Natural killer cell (primary cell): ENCODE data around the gene CMTM2. TPM values are rescaled to one million over a fixed set of nuclear protein-coding genes. Genes with fewer than 3 reads are reported as not detected.

Source experiments
- ATAC-seq, 3 donors: fragments of 150-1000 bp in 2 of 3; fragments of 200-7000 bp in 1 of 3; cut with Tn5 transposase; 1 replicate in 1 of 3; 2 replicates in 2 of 3; pipeline ENCODE4 v1.10.0; 2021; ENCODE audit warnings: mild to moderate bottlenecking in 2 of 3, moderate library complexity in 2 of 3
- DNase-seq, 2 donors: peaks; one replicate each; pipeline versions ENCODE4 v3.0.0 to v3.0.0-alpha.2; 2013 to 2021; ENCODE audit warnings: mixed read lengths in 1 of 2
- H3K27ac ChIP-seq: one replicate; pipeline ENCODE4 v1.5.1; 2013; ENCODE audit warnings: mild to moderate bottlenecking, low read length
- H3K27me3 ChIP-seq: one replicate; pipeline ENCODE4 v1.6.1; 2013; ENCODE audit warnings: low read length; ENCODE audit not compliant: control insufficient read depth, insufficient read depth
- H3K36me3 ChIP-seq: one replicate; pipeline ENCODE4 v1.6.1; 2013; ENCODE audit warnings: low read length; ENCODE audit not compliant: control insufficient read depth, insufficient read depth
- H3K4me1 ChIP-seq: one replicate; pipeline ENCODE4 v1.6.1; 2013; ENCODE audit warnings: low read length; ENCODE audit not compliant: control insufficient read depth, insufficient read depth
- H3K4me3 ChIP-seq: one replicate; pipeline ENCODE4 v1.5.1; 2013; ENCODE audit warnings: low read length
- H3K9me3 ChIP-seq: one replicate; pipeline ENCODE4 v1.6.1; 2013; ENCODE audit warnings: low read length; ENCODE audit not compliant: control insufficient read depth, insufficient read depth
- H3K27ac Mint-ChIP-seq, 2 donors: one replicate each; pipeline ENCODE4 v1.8.0; 2022; ENCODE audit warnings: mild to moderate bottlenecking in 2 of 2, mixed read lengths in 2 of 2, moderate library complexity in 1 of 2
- H3K27me3 Mint-ChIP-seq, 2 donors: one replicate each; pipeline ENCODE4 v1.8.0; 2022; ENCODE audit warnings: low read depth in 2 of 2, mixed read lengths in 2 of 2
- H3K36me3 Mint-ChIP-seq: one replicate; pipeline ENCODE4 v1.8.0; 2022; ENCODE audit warnings: mixed read lengths
- H3K4me1 Mint-ChIP-seq, 2 donors: one replicate each; pipeline ENCODE4 v1.8.0; 2022; ENCODE audit warnings: mixed read lengths in 2 of 2
- H3K4me3 Mint-ChIP-seq: one replicate; pipeline ENCODE4 v1.8.0; 2022; ENCODE audit warnings: mild to moderate bottlenecking, moderate library complexity, mixed read lengths
- H3K9me3 Mint-ChIP-seq, 2 donors: one replicate each; pipeline ENCODE4 v1.8.0; 2022; ENCODE audit warnings: mixed read lengths in 2 of 2
- WGBS: methylation state at CpG from one replicate; pipeline ENCODE4 v1.1.7; 2013; ENCODE audit warnings: missing lambda C conversion rate; ENCODE audit not compliant: insufficient coverage; 5-methylcytosine and 5-hydroxymethylcytosine counted together
- intact Hi-C: fragments of 100-400 bp; cut with micrococcal nuclease; formaldehyde crosslinking; loops from one replicate; pipeline ENCODE4 v1.14.2; 2022
- total RNA-seq, 4 donors: library from RNA; stranded (reverse); fragments of 120-200 nt in 1 of 4; gene quantifications; one replicate each; pipeline versions ENCODE4 v1.2.3 to v1.2.4, GENCODE V29; 2013 to 2022
- TF ChIP-seq, protein P1 (sequence below): fragments of 200-600 bp; IDR thresholded peaks from one replicate; pipeline ENCODE4 v1.8.0; 2022; ENCODE audit warnings: antibody characterized with exemption

CMTM2 gene
- total RNA-seq, 3 donors from 2014 or later (not counting 1 experiment from before 2014, with no cell fraction given), result 0.61 to 1.6 (median 0.82) TPM

- Mint-ChIP-seq H3K27ac (no peak overlapping the region), H3K36me3 (no peaks in the 10 kb centered on the region), H3K4me3 (no peak overlapping the region), H3K27me3 (peaks cover 12 to 30% of the 10 kb centered on the region in 2 donors), H3K4me1 (peaks cover 9 to 14% of the 10 kb centered on the region in 2 donors), H3K9me3 (no peaks in the 10 kb centered on the region)
- no peak for DNase-seq
- 74% methylated on average over 3 of the region's 3 CpGs for WGBS
- Histone ChIP-seq H3K27me3 (peaks cover 14% of the 10 kb centered on the region), H3K27ac (no peak overlapping the region), H3K4me3 (no peak overlapping the region), H3K36me3 (no peaks in the 10 kb centered on the region), H3K4me1 (peaks cover 12% of the 10 kb centered on the region), H3K9me3 (no peaks in the 10 kb centered on the region)
- intact Hi-C loops, result no loop called here
- TF ChIP-seq, protein P1, sequence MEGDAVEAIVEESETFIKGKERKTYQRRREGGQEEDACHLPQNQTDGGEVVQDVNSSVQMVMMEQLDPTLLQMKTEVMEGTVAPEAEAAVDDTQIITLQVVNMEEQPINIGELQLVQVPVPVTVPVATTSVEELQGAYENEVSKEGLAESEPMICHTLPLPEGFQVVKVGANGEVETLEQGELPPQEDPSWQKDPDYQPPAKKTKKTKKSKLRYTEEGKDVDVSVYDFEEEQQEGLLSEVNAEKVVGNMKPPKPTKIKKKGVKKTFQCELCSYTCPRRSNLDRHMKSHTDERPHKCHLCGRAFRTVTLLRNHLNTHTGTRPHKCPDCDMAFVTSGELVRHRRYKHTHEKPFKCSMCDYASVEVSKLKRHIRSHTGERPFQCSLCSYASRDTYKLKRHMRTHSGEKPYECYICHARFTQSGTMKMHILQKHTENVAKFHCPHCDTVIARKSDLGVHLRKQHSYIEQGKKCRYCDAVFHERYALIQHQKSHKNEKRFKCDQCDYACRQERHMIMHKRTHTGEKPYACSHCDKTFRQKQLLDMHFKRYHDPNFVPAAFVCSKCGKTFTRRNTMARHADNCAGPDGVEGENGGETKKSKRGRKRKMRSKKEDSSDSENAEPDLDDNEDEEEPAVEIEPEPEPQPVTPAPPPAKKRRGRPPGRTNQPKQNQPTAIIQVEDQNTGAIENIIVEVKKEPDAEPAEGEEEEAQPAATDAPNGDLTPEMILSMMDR, result no peak
- no peak for ATAC-seq
Measured at GRCh38 chr16:66581246-66581952, 2.1 kb downstream of the CMTM2 start.

- DNase-seq (no peak), ATAC-seq (no peak)
- Mint-ChIP-seq H3K9me3 (no peaks in the 10 kb centered on the region), H3K27ac (no peak overlapping the region), H3K27me3 (peaks cover 0 to 8% of the 10 kb centered on the region in 2 donors), H3K4me1 (peaks cover 14% of the 10 kb centered on the region in 2 donors), H3K36me3 (no peaks in the 10 kb centered on the region), H3K4me3 (no peak overlapping the region)
- TF ChIP-seq, protein P1, result no peak
- no peaks in the 10 kb centered on the region for H3K36me3 ChIP-seq
- peaks cover 15% of the 10 kb centered on the region for H3K4me1 ChIP-seq
- H3K27ac ChIP-seq, result no peak overlapping the region
- H3K27me3 ChIP-seq, result no peaks in the 10 kb centered on the region
- WGBS, result 62% methylated on average over 10 of the region's 10 CpGs
- H3K9me3 ChIP-seq, result no peaks in the 10 kb centered on the region
- H3K4me3 ChIP-seq, result no peak overlapping the region
- intact Hi-C loops, result loop anchor here (5.0 kb wide), 1 partner anchor 68 kb away; no protein-coding TSS in a partner anchor
Measured at GRCh38 chr16:66585481-66586239, 6.4 kb downstream of the CMTM2 start.

DNA sequence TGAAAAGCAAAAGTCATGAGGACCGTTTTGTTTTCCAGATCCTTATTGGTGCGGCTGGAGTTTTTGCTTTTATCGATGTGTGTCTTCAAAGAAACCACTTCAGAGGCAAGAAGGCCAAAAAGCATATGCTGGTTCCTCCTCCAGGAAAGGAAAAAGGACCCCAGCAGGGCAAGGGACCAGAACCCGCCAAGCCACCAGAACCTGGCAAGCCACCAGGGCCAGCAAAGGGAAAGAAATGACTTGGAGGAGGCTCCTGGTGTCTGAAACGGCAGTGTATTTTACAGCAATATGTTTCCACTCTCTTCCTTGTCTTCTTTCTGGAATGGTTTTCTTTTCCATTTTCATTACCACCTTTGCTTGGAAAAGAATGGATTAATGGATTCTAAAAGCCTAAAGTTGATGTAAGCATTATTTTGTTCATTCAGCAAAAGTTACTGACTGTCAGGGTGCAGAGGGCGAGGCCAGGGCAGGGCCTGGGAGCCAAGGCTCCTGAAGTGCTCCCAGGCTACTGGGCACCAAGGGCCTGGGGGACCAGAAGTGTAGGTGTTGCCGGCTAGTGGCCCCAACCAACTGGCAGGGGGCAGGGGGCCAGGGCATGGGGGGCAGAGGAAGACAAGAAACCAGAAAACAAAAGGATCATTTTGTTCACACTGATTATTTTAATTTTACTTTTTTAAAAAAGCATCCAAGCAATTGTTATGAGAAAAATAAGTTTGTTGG is 8.8 kb downstream of the CMTM2 start:
- H3K4me1 Mint-ChIP-seq, result peaks cover 16 to 17% of the 10 kb centered on the region in 2 donors
- no peaks in the 10 kb centered on the region for H3K36me3 Mint-ChIP-seq
- DNase-seq (no peak), ATAC-seq (no peak)
- H3K9me3 Mint-ChIP-seq, result no peaks in the 10 kb centered on the region
- no peak overlapping the region for H3K4me3 Mint-ChIP-seq
- H3K27me3 Mint-ChIP-seq, result peaks cover 0 to 2% of the 10 kb centered on the region in 2 donors
- H3K27ac Mint-ChIP-seq, result no peak overlapping the region
- Histone ChIP-seq H3K27me3 (no peaks in the 10 kb centered on the region), H3K36me3 (no peaks in the 10 kb centered on the region), H3K27ac (no peak overlapping the region), H3K9me3 (no peaks in the 10 kb centered on the region), H3K4me3 (no peak overlapping the region), H3K4me1 (peaks cover 15% of the 10 kb centered on the region)
- intact Hi-C loops, result loop anchor here (5.0 kb wide), 1 partner anchor 71 kb away; no protein-coding TSS in a partner anchor
- TF ChIP-seq, protein P1, result no peak
- WGBS, result 61% methylated on average over 6 of the region's 7 CpGs
